Cortex of kidney (tissue), 1 donor: Measurements from ENCODE around the gene LRP1.

ENCODE experiments used
- DNase-seq: peaks from one replicate; lab custom pipeline; 2025; lab: John Stamatoyannopoulos, UW

LRP1 gene

DNA sequence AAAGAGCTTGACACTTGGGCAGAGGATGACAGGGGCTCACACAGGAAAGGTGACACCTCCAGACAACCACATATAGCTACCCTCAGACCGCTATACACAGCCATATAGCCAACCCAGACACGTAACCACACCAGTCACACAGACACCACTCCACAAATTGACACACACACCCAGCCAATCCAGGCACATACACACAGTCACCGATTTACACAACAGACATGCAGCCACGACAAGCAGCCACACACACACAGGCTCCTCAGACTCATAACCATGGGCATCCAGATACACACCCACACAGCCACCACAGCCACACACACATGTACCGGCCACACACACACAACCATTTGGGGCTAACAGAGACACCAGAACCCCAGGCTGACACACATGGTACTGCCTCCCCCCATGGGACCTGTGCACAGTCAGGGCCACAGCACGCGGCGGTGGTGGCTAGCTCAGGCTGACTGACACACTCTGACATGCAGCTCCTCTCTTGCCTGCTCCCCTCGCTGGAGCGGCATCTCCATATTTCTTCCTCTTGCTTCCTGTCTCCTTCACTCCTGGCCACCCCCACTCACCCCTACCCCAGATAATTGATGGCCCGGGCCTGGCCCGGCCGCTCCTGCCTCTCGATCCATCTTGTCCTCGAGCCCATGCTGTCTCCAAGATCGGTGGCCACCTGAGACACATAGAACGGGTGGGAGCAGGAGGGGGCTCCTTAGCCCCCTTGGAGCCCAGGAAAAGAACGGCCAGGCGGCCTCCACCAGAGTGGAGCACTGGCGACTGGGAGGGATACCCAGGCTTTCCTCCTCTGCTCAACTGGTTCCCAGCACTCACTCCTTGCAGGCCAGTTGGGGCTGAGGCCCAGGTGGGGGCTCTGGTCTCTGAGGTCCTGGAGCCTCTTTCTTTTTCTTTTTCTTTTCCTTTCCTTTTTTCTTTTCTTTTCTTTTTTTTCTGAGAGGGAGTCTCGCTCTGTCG lies 95.2 kb downstream of the LRP1 start:
- no peak for DNase-seq

DNA sequence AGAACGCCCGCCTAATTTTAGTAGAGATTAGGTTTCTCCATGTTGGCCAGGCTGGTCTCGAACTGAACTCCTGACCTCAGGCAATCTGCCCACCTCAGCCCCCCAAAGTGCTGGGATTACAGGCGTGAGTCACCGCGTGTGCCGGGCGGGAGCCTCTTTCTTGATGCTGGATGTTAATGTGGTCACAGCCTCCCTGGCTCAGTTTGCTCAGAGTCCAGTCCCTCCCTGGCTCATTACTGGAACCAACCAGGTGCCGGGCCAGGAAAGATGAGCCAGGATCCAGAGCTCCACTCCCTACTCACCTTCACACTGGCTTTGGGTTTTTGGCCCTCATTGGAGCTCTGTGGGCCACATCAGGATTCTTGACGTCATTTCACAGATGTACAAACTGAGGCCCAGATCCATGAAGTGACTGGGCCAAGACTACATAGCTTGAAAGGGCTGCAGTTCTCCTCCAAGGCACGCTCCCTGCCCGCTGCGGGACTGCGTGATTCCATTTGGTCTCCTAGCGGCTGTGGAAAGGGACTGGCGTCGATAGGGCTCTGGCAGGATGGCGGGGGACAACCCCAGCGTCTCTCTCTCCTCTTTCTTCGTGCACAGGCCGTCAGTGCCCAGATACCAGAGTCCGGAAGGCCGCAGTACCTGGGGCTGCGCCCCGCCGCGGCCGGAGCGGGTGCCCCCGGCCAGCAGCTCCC lies 96.1 kb downstream of the LRP1 start:
- DNase-seq, result no peak

DNA sequence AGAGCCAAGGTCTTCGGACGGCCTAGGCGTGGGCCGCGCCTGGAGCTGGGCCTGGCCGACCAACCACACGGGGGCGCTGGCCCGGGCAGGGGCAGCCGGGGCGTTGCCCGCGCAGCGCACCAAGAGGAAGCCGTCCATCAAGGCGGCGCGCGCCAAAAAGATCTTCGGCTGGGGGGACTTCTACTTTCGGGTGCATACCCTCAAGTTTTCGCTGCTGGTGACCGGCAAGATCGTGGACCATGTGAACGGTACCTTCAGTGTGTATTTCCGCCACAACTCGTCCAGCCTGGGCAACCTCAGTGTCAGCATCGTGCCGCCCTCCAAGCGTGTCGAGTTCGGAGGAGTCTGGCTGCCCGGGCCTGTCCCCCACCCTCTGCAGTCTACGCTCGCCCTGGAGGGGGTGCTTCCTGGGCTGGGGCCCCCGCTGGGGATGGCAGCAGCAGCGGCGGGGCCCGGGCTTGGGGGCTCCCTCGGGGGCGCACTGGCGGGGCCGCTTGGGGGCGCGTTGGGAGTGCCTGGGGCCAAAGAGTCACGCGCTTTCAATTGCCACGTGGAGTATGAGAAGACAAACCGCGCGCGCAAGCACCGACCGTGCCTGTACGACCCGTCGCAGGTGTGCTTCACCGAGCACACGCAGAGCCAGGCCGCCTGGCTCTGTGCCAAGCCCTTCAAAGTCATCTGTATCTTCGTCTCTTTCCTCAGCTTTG lies 96.8 kb downstream of the LRP1 start:
- no peak for DNase-seq

DNA sequence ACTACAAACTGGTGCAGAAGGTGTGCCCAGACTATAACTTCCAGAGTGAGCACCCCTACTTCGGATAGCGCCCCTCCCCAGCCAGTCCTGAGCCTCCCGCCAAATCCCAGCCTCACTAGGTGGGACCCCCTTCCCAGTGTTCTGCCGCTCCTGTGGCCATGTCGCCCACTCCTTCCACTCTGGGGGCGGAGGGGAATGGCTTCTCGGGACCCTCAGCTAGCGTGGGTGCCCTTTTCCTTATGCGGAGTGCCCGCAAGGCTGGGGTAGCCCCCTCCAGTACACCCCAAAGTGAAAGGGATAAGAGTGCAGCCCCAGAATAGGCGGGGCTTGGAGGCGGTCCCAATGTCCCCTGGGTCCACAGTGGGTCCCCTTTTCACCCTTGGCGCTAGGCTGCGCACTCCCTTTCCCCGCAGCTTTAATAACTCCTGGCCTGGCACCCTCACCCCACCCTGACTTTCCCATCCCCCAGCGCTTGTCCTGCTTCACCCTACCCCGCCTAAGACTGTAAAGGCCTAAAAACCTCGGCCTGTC lies 97.5 kb downstream of the LRP1 start:
- DNase-seq, result no peak

DNA sequence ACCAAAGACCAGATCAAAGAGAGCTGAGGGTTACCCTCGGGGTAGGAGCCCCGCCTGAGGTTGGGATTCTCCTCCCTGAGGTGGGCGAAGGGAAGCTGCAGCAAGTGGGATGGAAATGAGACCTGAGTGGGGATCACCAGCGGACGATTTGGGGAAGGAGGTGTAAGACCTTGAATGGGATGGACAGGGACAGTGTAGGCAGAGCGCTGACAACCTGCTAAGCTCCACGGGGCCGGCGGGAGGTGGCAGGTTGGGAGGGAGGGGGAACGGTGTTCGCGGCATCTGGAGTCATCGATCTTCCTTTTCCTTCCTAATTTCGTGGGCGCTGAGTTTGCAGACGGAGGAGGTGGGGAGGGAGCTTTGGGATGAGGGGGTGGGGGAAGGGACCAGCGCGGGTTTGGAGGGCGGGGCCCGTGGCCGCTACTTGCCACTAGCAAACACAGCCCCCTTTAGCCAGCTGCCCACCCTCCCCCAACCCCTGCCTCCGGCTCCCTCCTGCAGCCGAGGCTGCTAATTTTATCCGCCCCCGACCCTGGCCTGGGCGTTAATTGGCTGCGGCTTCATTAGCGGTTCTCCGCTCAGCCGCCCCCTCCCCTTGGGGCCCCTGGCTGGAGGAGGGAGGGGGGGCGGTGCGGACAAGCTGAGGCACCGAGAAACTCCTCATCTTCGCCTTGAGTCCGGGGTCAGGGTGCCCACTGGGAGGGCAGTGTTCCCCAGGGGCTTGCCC lies 98.5 kb downstream of the LRP1 start:
- no peak for DNase-seq

DNA sequence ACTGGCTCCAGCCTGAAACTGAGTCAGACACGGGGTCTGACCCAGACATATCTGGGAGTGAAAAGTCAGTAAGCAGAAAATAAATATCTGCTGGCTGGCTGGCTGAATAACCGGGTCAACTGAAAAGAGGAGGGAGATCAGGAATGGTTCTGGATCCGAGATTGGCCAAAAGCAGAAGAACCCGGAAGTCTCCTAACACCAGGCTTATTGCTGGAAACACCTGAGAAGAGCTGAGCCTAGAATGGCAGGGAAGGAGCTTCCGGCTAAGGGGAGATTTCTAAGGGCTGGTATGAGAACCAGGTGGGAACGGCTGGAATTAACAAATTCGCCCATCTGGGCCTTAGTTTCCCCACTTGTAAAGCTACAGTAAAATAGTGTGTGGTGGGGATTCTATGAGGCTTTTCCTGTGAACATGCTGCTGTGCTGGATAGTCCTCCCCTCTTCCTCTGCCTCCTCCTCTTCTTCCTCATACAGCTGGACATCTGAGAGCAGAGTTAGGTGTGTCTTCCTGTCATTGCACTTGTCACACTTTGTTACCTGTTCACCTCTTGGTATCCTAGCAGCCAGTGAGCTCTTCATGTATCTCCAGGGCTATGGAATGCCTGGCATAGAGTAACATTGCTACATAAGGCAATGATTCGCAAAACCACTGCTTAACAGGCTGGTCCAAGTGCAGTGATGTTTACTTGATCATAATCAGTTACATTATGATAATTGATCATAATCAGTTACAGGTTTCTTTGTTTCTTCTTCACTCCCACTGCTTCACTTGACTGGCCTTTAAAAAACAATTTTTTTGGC lies 99.2 kb downstream of the LRP1 start:
- no peak for DNase-seq

DNA sequence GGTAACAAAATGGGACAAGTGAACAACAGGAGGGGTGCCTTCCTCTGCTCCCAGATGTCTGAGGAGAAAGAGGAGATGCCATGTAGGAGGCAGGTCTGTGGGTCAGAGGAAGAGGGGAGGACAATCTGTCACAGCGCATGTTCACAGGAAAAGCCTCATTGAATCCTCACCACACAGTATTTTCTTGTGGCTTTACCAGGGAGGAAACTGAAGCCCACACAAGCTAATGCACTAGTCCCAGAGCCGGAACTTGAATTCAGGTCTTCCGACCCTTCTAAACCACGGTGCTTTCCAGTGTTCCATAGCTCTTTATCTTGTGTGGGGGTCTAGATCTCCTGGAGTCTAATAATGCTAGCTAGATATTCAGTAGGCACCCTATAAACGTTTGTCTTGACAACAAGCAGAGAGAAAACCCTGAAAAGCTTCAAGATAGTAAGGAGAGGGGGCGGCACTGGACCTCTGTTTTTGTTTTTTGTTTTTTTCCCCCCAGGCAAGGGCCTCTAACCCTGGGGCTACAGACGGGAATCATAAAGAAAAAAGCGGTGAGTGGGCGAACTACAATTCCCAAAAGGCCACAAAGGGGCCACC lies 100.9 kb downstream of the LRP1 start:
- no peak for DNase-seq

DNA sequence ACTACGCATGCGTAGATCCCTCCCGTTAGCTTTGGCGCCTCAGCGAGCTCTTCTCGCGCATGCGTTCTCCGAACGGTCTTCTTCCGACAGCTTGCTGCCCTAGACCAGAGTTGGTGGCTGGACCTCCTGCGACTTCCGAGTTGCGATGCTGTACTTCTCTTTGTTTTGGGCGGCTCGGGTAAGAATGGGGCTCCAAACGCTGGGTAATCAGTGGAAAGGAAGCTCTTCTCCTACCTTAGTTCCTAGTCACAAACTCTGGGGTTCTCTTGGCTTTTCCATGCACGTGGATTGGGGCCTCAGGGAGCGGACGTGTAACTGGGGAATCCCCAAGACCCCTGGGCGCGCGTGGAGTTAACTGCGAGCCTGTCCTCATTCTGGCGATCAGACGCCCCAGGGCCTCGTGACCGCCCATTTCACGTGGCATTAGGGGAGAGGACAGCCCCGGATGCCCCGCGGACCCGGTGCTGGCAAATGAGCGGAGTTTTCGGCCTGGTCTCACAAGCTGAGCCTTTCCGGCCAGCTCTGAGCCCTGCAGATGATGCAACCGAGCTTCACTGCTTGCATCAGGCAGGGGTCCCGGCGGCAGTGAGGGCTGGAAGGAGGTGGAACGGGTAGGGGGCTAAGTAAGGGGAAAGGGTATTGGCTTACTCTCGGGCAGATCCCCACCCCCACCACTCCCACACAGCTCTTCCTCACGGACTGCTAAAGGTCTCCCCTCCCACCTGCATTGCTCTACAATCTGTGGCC lies 101.5 kb downstream of the LRP1 start, which contains the start of gene SHMT2:
SHMT2 (plus strand) TSS at position 78 of the 747 bp plus-strand sequence; CDS start at position 146, 68 bp downstream.
- no peak for DNase-seq

DNA sequence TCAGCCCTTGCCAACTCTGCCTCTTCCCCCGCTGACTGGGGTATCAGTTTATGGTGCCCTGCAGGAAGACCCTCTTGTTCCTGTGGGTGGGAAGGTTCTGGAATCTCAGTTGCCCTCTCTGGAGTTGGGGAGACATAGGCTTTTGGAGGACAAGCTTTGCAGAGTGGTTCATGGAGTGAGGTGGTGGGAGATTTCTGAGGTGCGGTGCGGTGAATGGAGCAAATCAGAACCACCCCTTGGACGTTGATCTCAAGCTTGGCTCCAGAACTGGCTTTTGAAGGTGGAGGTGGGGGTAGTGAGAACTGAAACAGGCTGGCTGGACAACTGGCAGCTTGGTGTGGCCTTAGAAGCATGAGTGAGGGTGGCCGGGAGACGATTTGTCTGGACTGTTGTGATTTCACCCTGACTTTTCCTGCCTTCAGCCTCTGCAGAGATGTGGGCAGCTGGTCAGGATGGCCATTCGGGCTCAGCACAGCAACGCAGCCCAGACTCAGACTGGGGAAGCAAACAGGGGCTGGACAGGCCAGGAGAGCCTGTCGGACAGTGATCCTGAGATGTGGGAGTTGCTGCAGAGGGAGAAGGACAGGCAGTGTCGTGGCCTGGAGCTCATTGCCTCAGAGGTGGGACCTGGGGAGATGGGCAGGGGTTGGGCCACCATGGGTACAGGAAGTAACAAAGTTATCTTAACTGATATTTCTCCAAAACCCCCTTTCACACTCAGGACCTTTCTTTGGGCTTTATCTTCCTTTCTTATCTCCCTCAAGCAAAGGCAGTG lies 102.3 kb downstream of the LRP1 start:
- DNase-seq, result no peak

DNA sequence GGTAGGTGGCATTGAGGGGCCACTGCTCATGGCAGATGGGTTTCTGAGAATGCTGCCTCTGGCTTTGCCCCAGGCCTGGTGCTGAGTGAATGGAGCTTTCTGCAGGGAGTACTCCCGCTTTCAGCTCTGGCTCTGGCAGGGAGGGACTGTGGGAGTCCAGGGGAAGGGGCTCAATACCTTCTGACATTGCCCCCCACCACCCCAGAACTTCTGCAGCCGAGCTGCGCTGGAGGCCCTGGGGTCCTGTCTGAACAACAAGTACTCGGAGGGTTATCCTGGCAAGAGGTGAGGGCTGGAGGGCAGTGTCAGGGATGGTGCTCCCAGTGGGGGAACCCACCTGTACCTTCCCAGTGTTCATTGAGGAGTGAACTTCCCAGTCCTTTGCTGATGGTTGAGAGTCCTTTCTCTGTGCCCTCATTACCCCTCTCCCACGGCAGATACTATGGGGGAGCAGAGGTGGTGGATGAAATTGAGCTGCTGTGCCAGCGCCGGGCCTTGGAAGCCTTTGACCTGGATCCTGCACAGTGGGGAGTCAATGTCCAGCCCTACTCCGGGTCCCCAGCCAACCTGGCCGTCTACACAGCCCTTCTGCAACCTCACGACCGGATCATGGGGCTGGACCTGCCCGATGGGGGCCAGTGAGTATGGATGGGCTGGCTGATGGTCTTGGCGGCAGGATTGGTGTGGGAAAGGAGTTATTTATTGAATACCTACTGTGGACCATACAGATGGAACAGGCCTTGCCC lies 103.2 kb downstream of the LRP1 start:
- no peak for DNase-seq

DNA sequence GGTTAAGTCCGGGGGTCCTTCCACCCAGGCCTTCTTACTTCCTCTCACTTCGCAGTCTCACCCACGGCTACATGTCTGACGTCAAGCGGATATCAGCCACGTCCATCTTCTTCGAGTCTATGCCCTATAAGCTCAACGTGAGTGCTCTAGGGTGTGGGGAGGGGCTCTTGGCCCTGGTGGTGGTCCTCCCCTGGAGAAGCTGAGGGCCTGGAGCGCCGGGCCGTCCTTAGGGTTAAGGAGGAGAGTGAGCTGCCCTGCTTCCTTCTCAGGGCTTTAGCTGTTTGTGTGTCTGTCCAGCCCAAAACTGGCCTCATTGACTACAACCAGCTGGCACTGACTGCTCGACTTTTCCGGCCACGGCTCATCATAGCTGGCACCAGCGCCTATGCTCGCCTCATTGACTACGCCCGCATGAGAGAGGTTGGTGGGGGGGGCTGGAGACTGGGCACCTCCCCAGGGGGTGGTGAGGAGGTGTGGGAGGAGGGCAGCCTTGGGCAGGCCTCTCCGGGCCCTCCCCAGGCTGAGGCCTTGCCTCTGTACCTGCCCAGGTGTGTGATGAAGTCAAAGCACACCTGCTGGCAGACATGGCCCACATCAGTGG lies 104.0 kb downstream of the LRP1 start:
- no peak for DNase-seq

DNA sequence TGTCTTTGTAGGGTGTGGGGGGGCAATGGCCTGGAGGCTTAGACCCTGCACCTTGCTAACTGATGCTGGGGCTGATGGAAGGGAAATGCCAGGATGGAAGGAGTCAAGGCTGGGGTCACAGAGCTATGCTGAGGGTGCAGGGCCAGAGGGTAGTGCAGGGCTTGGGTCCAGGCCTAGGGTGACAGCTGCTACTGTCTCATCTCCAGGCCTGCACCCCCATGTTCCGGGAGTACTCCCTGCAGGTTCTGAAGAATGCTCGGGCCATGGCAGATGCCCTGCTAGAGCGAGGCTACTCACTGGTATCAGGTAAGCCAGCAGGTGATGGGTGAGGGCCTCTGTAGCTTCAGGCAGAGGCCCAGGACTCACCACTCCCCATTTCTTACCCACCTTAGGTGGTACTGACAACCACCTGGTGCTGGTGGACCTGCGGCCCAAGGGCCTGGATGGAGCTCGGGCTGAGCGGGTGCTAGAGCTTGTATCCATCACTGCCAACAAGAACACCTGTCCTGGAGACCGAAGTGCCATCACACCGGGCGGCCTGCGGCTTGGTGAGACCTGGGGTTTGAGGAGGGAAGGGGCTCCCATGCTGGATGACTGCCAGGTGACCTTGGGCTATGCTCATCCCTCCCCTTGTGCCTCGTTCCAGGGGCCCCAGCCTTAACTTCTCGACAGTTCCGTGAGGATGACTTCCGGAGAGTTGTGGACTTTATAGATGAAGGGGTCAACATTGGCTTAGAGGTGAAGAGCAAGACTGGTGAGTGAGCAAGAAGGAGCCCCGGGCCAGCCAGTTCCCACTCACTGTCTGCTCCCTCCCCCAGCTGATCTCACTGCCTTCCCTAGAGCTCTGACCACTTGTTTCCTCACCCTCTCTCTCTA lies 105.3 kb downstream of the LRP1 start:
- DNase-seq, result no peak

DNA sequence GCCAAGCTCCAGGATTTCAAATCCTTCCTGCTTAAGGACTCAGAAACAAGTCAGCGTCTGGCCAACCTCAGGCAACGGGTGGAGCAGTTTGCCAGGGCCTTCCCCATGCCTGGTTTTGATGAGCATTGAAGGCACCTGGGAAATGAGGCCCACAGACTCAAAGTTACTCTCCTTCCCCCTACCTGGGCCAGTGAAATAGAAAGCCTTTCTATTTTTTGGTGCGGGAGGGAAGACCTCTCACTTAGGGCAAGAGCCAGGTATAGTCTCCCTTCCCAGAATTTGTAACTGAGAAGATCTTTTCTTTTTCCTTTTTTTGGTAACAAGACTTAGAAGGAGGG lies 105.9 kb downstream of the LRP1 start:
- DNase-seq, result no peak

DNA sequence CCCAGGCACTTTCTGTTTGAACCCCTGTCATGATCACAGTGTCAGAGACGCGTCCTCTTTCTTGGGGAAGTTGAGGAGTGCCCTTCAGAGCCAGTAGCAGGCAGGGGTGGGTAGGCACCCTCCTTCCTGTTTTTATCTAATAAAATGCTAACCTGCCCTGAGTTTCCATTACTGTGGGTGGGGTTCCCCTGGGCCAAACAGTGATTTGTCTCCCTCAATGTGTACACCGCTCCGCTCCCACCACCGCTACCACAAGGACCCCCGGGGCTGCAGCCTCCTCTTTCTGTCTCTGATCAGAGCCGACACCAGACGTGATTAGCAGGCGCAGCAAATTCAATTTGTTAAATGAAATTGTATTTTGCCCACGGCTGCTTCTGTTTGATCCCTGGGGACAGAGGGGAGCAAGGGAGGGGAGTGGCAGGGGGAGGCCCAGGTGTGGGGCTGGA lies 106.3 kb downstream of the LRP1 start:
- DNase-seq, result no peak

DNA sequence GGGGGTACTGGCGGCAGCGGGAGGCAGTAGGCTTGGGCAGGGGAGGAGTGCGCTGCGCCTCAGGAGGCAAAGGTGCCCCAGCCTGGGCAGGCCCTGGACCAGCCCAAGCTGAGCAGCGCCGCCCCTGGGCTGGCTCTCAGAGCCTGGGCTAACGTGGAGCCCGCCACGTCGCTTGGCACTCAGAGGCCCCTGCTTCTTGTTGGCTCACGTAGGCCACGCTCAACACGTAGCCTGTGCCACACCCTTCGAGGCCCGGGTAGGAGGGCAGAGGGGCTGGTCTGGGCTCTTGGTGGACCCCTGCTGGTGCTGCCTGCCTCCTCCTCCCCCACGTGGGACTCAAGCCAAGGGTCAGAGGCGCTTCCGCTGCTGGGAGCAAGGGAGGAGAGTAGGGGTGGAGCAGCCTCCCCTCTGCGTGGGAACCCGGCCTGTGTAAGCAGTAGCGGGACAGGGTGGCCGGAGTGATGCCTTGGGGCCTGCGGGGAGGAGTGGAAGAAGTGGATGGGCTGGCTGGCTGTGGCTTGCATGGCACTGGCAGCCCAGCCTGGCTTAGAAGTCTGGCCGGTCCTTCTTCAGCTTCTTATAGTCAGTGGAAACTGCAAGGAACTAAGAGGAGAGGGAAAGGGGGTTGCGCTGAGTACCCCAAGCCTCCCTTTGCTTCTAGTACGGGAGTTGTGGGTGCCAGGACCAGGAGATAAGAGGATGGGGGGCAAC lies 106.9 kb downstream of the LRP1 start:
- no peak for DNase-seq

DNA sequence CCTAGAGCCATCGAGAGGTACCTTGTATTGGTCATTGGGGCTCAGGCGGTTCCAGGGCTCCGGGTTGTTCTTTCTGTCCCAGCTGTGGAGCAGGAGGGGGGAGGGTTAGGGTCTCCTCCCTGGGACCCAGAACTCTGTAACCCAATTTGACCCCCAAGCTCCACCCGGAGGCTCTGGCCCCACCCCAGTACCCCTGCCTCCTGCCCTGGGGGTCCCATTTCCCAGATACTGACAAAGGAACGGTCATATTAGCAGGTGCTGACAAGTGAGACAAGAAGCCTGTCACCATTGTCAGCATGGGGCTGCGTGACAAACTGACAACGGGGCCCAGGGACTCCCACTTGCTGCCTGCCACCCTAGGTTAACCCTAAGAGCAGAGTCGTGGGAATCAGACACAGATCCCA lies 107.4 kb downstream of the LRP1 start:
- no peak for DNase-seq
